HG03060 (cell line): Measurements from ENCODE around the gene ANKRD7.

Experiments used
- ATAC-seq: cut with Tn5 transposase; IDR thresholded peaks from one replicate; pipeline ENCODE4 v1.9.1; 2021; ENCODE audit warnings: low read depth, moderate number of reproducible peaks; ENCODE audit not compliant: unreplicated experiment

Gene ANKRD7

GRCh38 chr7:118224521-118224920 is at the start of gene ANKRD7:
ANKRD7 (plus strand) TSS chr7:118224704; CDS start chr7:118224831, 127 bp downstream.
- ATAC-seq = no peak

GRCh38 chr7:118175740-118176139 is 48.8 kb upstream of the ANKRD7 start:
- ATAC-seq = no peak

GRCh38 chr7:118179191-118179590 is 45.3 kb upstream of the ANKRD7 start:
- no peak for ATAC-seq

- no peak for ATAC-seq
Observed at GRCh38 chr7:118182593-118183427, 41.7 kb upstream of the ANKRD7 start.

- ATAC-seq = no peak
Observed at GRCh38 chr7:118183428-118183785, 41.1 kb upstream of the ANKRD7 start.

GRCh38 chr7:118183786-118184564 is 40.5 kb upstream of the ANKRD7 start, which contains the start of gene LSM8:
LSM8 (plus strand) TSS chr7:118184164; CDS start chr7:118184224, 60 bp downstream.
- peak; percentile 96 for ATAC-seq

GRCh38 chr7:118184565-118184940 is 40.0 kb upstream of the ANKRD7 start:
- ATAC-seq = no peak

GRCh38 chr7:118185163-118185860 is 39.2 kb upstream of the ANKRD7 start:
- ATAC-seq = no peak

- no peak for ATAC-seq
Observed at GRCh38 chr7:118186501-118186900, 38.0 kb upstream of the ANKRD7 start.

- ATAC-seq = no peak
Observed at GRCh38 chr7:118194571-118194970, 29.9 kb upstream of the ANKRD7 start.

GRCh38 chr7:118195837-118196474 is 28.5 kb upstream of the ANKRD7 start:
- peak; percentile 59 for ATAC-seq

- no peak for ATAC-seq
Observed at GRCh38 chr7:118202061-118202460, 22.4 kb upstream of the ANKRD7 start.

GRCh38 chr7:118214051-118214832 is 10.3 kb upstream of the ANKRD7 start:
- peak; percentile 93 for ATAC-seq

GRCh38 chr7:118214833-118215182 is 9.7 kb upstream of the ANKRD7 start:
- ATAC-seq = no peak

- ATAC-seq = no peak
Observed at GRCh38 chr7:118217210-118217619, 7.3 kb upstream of the ANKRD7 start.

- no peak for ATAC-seq
Observed at GRCh38 chr7:118218413-118219156, 5.9 kb upstream of the ANKRD7 start.

GRCh38 chr7:118219157-118219512 is 5.4 kb upstream of the ANKRD7 start:
- no peak for ATAC-seq

GRCh38 chr7:118220583-118220982 is 3.9 kb upstream of the ANKRD7 start:
- ATAC-seq = no peak

GRCh38 chr7:118222591-118222990 is 1.9 kb upstream of the ANKRD7 start:
- no peak for ATAC-seq
